ENCODE results near the gene SP7.
"Not testable (repeated sequence)": the region's sequence is repeated elsewhere in the genome, so short reads cannot be mapped to it uniquely, and the experiment has no call there.

Gene SP7

DNA sequence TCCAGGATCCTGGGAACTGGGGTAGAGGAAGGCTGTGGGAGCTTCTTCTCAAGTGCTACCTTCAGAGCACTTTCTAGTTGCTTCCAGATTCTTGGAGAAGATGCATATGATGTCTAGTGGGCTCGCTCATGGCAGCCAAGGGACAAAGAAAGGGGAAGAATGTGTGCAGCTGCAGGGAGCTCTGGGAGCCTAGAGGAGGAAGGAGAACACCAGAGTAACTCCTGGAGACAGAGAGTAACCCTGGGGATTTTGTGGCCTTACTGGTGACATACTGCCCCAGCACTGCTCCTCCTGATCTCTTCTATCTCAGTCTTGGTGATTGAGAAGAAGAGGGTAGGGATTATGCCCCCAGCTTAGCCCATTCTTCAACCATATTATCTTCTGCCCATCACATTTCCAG lies 10.3 kb upstream of the SP7 start:
- no peak for DNase-seq (ENCODE audit: low read depth in 2 of 2, low spot score in 1 of 2)

DNA sequence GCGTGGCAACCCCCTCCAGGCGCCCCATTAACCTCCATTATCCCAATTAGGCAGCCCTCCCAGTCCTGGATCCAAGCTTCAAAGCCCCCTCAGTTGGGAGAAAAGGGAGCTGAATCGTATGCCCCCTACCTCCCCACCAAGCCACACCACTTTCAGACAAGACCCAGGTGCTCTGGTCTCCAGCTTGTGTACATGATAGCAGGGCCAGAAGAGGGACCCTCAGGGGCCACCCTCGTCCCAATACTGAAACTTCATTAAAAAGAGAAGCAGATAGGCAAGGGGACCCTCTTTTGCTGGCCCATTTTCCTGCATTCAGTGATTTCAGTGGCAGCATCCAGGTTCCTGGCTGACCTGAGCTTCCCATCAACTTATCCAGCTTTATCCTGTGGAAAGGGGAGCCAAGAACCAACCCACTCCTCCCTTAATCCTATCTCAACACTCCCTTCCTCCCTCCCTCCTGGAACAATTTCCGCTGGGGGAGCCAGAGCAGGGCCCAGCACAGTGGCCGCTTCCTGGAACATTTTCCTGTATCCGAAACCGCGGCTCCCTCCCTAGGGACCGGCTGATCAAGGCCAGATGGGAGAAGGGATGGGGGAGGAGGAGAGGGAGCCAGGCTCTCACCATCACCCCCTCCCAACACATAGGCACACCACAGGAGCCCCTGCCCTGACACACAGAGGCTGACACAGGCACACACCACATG lies 9.5 kb upstream of the SP7 start:
- no peak for DNase-seq (ENCODE audit: low read depth in 2 of 2, low spot score in 1 of 2)

DNA sequence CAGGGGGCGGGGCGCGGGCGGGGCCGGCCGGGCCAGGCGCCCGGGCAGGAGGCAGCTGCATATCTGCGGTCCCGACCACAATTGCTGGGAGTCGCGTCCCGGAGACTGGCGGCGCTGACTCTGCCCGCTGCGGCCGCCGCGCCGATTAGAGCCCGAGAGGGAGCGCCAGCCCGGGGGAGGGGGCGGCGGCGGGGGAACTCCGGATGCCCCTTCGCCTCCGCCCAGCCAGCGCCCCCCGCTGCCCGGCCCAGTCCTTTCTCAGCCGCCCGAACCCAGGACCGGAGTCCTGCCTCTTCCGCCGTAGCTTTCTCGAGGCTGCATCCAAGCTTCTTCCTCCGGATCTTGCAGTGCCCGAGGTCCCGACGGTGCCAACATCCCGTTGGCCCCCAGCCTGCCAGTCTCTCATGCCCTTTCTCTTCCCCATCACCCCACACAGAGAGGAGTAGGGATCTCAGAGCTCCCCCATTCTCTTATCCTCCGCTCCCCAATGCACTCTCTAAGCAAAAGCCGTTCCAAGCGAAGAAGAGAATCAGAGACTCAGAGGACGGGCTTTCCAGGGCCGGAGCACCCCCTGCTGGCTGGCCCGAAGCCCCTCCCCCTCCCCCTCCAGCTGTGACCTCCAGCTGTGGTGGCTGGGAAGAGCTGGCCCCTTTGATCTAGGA lies 8.8 kb upstream of the SP7 start:
- peak; percentile 32 to 49 for DNase-seq (ENCODE audit: low read depth in 2 of 2, low spot score in 1 of 2)

- DNase-seq (ENCODE audit: low read depth in 2 of 2, low spot score in 1 of 2), result no peak
These were observed 8.3 kb upstream of the SP7 start for GRCh38 chr12:53344487-53344823.

DNA sequence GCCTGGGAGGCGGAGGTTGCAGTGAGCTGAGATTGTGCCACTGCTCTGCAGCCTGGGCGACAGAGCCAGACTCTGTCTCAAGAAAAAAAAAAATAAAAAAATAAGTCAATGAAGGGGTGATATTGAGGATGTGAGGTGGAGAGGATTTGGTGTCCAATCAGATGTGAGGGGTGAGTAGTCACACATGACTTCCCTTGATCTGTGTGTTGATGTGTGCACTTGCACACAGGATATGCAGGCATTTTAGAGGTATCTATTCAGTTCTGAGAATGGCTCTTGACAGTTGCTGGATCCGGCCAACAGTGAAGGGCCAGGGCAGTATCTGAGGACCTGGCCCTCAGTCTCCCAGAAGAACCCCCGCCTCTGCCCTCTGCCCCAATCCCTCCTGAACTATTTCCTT lies 7.8 kb upstream of the SP7 start:
- no peak for DNase-seq (ENCODE audit: low read depth in 2 of 2, low spot score in 1 of 2)

DNA sequence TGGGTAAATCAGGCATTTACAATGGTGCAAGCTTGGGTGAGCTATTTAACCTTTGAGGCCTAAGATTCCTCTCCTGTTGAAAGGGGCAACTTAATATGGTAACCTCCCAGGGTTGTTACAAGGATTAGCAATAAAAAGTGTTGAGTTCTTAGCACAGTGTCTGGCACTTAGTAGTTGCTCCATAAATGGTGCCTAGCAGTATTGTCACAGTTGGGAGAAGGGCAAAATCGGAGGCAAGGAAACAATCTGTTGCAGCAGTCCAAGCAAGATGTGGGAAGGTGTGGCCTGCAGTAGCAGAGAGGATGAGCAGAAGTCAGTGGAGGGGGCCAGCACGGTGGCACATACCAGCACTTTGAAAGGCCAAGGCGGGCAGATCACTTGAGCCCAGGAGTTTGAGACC lies 7.3 kb upstream of the SP7 start:
- no peak for DNase-seq (ENCODE audit: low read depth in 2 of 2, low spot score in 1 of 2)

GRCh38 chr12:53340398-53340797 lies 4.2 kb upstream of the SP7 start:
- no peak for DNase-seq (ENCODE audit: low read depth in 2 of 2, low spot score in 1 of 2)

DNA sequence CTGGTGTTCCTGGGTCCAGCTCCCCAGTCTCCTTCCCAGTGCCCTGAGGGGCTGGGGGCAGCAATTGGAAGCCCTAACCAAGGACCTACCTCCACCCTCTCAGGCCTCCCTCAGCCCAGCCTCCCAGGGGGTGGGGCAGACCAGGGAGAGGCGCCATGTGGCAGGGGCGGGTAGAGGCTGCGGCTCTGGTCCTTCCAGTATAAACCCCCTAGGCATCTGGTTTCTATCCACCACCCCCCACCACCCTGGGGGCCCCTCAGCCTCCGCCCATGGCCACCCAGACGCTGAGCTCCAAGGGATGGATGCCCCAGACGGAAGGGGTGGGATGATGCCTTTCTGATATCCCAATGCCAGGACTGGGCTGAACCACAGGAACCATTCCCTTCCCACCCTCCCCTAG lies 2.8 kb upstream of the SP7 start:
- no peak for DNase-seq (ENCODE audit: low read depth in 2 of 2, low spot score in 1 of 2)

DNA sequence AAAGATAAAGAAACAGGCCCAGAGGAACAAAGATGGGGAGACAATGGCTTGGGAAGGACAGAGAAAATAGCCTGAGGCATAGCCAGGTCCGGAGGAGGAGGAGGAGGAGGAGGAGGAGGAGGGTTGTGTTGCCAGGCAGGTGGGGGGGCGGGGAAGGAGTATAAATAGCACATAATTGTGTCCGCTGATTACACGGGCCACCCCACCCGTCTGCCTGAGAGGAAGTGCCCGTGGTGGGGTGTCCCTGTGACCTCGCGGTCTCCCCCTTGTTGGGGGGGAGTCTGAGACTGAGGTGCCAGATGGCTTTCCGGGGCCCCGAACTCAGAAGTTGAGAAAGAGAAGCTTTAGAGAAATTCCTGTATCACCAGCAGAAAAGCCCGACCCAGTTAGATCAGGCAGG lies 1.9 kb upstream of the SP7 start:
- DNase-seq (ENCODE audit: low read depth in 2 of 2, low spot score in 1 of 2), result no peak

GRCh38 chr12:53334822-53335221 lies 1.3 kb downstream of the SP7 start:
- no peak for DNase-seq (ENCODE audit: low read depth in 2 of 2, low spot score in 1 of 2)

DNA sequence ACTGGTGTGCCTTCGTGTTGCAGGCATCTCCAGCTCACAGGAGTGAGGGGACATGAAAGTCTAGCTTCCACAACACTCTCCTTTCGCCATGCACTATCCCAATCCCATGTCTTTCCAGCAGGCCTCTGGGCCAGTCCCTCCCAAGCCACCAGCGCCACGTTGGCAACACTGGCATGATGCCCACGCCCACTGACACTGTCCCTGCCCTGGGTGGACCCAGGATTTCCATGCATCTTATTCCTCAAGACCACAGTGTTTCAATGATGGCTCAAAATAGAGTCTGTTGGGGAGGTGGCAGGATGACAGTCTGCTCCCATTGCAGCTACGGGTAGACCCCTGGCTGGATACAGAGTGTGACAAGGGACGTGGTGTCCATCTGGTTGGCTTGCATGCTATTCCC lies 2.3 kb downstream of the SP7 start:
- DNase-seq (ENCODE audit: low read depth in 2 of 2, low spot score in 1 of 2), result no peak

- no peak for DNase-seq (ENCODE audit: low read depth in 2 of 2, low spot score in 1 of 2)
These were observed 2.9 kb downstream of the SP7 start for GRCh38 chr12:53333289-53333688.

DNA sequence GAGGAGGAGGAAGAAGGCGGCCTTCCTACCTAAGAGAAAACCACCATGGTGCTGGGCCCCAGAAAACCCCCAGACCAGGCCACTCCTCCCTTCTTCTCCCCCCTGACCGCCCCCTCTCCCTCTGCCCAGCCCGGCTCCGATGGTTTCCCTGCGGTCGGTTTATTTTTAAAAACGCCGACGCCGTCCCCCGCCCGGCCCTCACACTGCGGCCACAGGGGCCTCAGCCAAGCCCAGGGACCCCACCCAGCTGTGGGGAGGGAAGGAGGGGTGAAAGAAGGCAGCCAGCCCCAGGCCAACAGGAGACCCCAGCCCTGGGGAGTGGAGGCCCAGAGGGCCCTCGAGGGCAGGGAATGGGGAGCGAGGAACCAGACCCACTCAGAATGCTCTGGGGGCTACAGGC lies 3.4 kb downstream of the SP7 start:
- no peak for DNase-seq (ENCODE audit: low read depth in 2 of 2, low spot score in 1 of 2)

GRCh38 chr12:53332339-53332738 lies 3.8 kb downstream of the SP7 start:
- not testable (repeated sequence) for DNase-seq (ENCODE audit: low read depth in 2 of 2, low spot score in 1 of 2)

DNA sequence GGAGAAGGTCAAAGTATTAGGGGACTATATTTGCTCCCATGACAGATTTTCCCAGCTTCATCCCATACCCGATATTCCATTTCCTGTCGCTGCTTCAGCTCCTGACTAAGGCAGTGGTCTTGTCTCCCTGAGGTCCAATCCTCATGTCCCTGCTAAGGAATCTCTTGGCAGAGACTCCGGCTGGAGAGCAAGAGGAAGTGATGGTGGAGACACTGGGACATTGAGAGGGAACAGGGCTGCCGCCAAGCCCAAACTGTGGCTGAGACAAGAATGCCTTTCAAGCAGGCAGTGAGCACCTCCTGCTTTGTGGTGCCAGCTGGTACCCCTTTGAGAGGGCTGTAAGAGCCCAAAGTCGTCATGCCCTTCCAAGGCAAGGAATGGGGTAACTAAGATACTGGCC lies 5.5 kb downstream of the SP7 start:
- no peak for DNase-seq (ENCODE audit: low read depth in 2 of 2, low spot score in 1 of 2)

- DNase-seq (ENCODE audit: low read depth in 2 of 2, low spot score in 1 of 2), result no peak
These were observed 8.1 kb downstream of the SP7 start for GRCh38 chr12:53328043-53328435.

- no peak for DNase-seq (ENCODE audit: low read depth in 2 of 2, low spot score in 1 of 2)
These were observed 8.6 kb downstream of the SP7 start for GRCh38 chr12:53327435-53328042.

DNA sequence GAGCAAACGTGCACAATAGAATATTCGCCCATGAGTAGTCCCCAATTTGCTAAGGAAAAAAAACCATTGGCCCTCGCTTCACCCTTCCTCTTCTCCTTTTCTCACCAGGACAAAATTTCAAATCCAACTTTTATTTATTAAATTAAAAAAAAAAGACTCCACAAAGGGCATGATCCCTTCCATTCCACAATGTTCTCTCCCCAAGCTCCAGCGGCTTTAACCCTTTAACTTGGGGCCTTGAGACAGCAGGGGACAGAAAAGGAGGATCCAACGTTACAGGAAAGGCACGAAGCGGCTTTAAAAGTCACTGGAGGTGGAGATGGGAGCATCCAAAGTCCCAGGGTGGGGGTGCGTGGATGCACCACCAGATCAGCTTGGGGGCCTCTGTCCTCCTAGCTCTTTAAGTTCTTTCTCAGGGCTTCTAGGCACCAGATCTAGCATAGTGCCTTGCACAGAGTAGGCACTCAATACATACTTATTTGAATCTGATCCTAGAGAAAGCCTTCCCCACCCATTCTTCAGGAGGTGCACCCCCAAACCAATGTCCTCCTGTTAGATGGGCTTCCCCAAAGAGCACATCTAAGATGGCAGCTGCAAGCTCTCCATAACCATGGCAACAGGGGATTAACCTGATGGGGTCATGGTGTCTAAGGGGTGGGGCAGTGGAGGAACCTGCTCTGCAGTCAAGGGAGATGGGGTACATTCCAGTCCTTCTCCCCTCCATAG lies 9.5 kb downstream of the SP7 start:
- no peak for DNase-seq (ENCODE audit: low read depth in 2 of 2, low spot score in 1 of 2)

DNA sequence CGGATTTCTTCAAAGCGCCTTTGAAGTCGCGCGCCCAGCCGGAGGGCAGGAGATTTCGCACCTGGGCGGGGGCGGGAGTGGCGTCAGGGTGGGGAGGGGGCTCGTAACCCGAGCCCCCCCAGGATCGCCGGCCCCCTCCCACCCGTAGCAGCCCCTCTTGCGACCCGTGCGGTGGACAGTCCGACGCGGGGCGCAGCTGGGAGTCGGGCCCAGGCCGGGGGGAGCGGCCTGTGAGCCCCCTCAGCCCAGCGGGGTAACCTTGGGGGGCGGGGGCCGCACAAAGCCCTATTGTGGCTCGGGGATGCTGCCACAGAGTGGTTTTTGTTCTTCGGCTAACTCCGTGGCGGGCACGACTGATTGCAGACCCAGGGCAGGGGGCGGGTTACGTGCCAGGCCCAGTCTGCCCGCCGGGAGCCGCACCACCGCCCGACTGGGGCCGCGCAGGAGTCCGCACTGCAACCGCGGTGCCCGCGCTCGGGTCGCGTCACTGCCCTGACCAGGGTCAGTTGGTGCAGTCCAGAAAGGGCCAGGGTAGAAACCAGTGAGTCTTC lies 10.6 kb downstream of the SP7 start:
- DNase-seq (ENCODE audit: low read depth in 2 of 2, low spot score in 1 of 2), result no peak

GRCh38 chr12:53324779-53325510 lies 11.2 kb downstream of the SP7 start:
- DNase-seq (ENCODE audit: low read depth in 2 of 2, low spot score in 1 of 2), result peak; percentile 64 to 71

- DNase-seq (ENCODE audit: low read depth in 2 of 2, low spot score in 1 of 2), result peak in 1 of 2 donors; percentile 28
These were observed 11.9 kb downstream of the SP7 start for GRCh38 chr12:53324113-53324778.
